MM.1S (cell line): Measurements from ENCODE around the gene LAMC3.

Experiments
- DNase-seq: peaks from one replicate; pipeline ENCODE4 v3.0.0-alpha.2; 2015
- H2AFZ ChIP-seq: fragments of 300-600 bp; sonication (generic); 2 replicates; pipeline ENCODE4 v1.6.0; 2016; ENCODE audit warnings: antibody characterized with exemption, low read length
- H3F3A ChIP-seq: fragments of 300-600 bp; sonication (generic); 2 replicates; pipeline ENCODE4 v1.6.1; 2016; ENCODE audit warnings: mild to moderate bottlenecking, antibody characterized with exemption, low read length, moderate library complexity, mixed read lengths; ENCODE audit not compliant: insufficient read depth
- H3K27ac ChIP-seq: fragments of 300-600 bp; sonication (generic); 2 replicates; pipeline ENCODE4 v1.5.1; 2016; ENCODE audit warnings: mild to moderate bottlenecking, low read length
- H3K27me3 ChIP-seq: fragments of 300-600 bp; sonication (generic); replicated peaks from 2 replicates; pipeline ENCODE4 v1.6.0; 2016; ENCODE audit warnings: low read length; ENCODE audit not compliant: insufficient read depth
- H3K36me3 ChIP-seq: fragments of 300-600 bp; sonication (generic); replicated peaks from 2 replicates; pipeline ENCODE4 v1.6.1; 2016; ENCODE audit warnings: mild to moderate bottlenecking, low read length, mixed read lengths; ENCODE audit not compliant: insufficient read depth
- H3K4me1 ChIP-seq: fragments of 300-600 bp; sonication (generic); 2 replicates; pipeline ENCODE4 v1.6.1; 2016; ENCODE audit warnings: low read length, mixed read lengths
- H3K4me2 ChIP-seq: fragments of 300-600 bp; sonication (generic); 2 replicates; pipeline ENCODE4 v1.6.0; 2016; ENCODE audit warnings: low read depth, low read length
- H3K4me3 ChIP-seq: fragments of 300-600 bp; sonication (generic); 2 replicates; pipeline ENCODE4 v1.5.1; 2016; ENCODE audit warnings: low read length, mixed read lengths
- H3K79me2 ChIP-seq: fragments of 300-600 bp; sonication (generic); 2 replicates; pipeline ENCODE4 v1.6.1; 2016; ENCODE audit warnings: mixed run types, low read length, mixed read lengths
- H3K9ac ChIP-seq: fragments of 300-600 bp; sonication (generic); 2 replicates; pipeline ENCODE4 v1.6.1; 2016; ENCODE audit warnings: low read length, mixed read lengths
- H3K9me2 ChIP-seq: fragments of 300-600 bp; sonication (generic); replicated peaks from 2 replicates; pipeline ENCODE4 v1.6.1; 2016; ENCODE audit warnings: mild to moderate bottlenecking, low read length, mixed read lengths; ENCODE audit not compliant: insufficient read depth
- H3K9me3 ChIP-seq: fragments of 300-600 bp; sonication (generic); replicated peaks from 2 replicates; pipeline ENCODE4 v1.6.1; 2016; ENCODE audit warnings: mild to moderate bottlenecking, low read length, mixed read lengths; ENCODE audit not compliant: insufficient read depth
- H4K20me1 ChIP-seq: fragments of 300-600 bp; sonication (generic); 2 replicates; pipeline ENCODE4 v1.6.1; 2016; ENCODE audit warnings: mild to moderate bottlenecking, low read length, moderate library complexity, mixed read lengths; ENCODE audit not compliant: insufficient read depth
- EZH2 ChIP-seq: fragments of 300-600 bp; sonication (generic); optimal IDR thresholded peaks from 2 replicates; pipeline ENCODE3; 2017; ENCODE audit warnings: low read depth, mild to moderate bottlenecking, antibody characterized with exemption, low read length, mixed read lengths
- EZH2phosphoT487 ChIP-seq: fragments of 300-600 bp; sonication (generic); IDR thresholded peaks from 2 replicates; pipeline ENCODE4 v1.6.1; 2018; ENCODE audit warnings: antibody characterized with exemption, low read length
- TF ChIP-seq, protein P1 (sequence below): fragments of 300-600 bp; sonication (generic); IDR thresholded peaks from 2 replicates; pipeline ENCODE4 v1.5.1; 2016; ENCODE audit warnings: antibody characterized with exemption, low read length, mixed read lengths

Gene LAMC3

DNA sequence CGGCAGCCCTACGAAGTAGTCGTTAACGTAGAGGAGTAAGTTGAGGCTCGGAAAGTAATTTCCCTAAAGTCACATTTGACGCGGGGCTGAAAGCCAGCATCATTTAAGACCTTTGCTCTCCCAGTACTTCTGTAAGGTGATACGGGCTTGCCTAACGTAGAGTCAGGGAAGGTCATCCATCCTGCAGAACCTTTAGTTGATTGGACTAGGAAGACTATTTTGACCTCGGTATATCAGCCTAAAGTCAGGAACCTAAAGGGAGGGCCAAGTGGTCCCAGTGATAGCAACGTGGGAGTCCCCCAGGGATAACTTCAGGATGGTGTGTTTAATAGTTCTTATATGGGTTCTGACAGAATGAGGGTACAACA, 117.1 kb downstream of the LAMC3 start:
- Histone ChIP-seq H3K9me3 (no peaks in the 10 kb centered on the region), H3K4me3 (peak overlapping the region; percentile 88), H4K20me1 (no peaks in the 10 kb centered on the region), H2AFZ (peak overlapping the region; percentile 44), H3K4me1 (peaks cover 8% of the 10 kb centered on the region; the same call in 1 of the 2 replicates), H3F3A (no peaks in the 10 kb centered on the region), H3K36me3 (peaks cover 11% of the 10 kb centered on the region; the same call in 1 of the 2 replicates), H3K27ac (peak overlapping the region; percentile 52), H3K4me2 (peak overlapping the region; percentile 94), H3K9ac (peak overlapping the region; percentile 96), H3K9me2 (no peaks in the 10 kb centered on the region), H3K27me3 (no peaks in the 10 kb centered on the region; the same call in 1 of the 2 replicates), H3K79me2 (peaks cover 37% of the 10 kb centered on the region)
- TF ChIP-seq, protein P1, sequence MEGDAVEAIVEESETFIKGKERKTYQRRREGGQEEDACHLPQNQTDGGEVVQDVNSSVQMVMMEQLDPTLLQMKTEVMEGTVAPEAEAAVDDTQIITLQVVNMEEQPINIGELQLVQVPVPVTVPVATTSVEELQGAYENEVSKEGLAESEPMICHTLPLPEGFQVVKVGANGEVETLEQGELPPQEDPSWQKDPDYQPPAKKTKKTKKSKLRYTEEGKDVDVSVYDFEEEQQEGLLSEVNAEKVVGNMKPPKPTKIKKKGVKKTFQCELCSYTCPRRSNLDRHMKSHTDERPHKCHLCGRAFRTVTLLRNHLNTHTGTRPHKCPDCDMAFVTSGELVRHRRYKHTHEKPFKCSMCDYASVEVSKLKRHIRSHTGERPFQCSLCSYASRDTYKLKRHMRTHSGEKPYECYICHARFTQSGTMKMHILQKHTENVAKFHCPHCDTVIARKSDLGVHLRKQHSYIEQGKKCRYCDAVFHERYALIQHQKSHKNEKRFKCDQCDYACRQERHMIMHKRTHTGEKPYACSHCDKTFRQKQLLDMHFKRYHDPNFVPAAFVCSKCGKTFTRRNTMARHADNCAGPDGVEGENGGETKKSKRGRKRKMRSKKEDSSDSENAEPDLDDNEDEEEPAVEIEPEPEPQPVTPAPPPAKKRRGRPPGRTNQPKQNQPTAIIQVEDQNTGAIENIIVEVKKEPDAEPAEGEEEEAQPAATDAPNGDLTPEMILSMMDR, result no peak
- no peak for TF ChIP-seq EZH2
- TF ChIP-seq EZH2phosphoT487, result no peak
- no peak for DNase-seq

DNA sequence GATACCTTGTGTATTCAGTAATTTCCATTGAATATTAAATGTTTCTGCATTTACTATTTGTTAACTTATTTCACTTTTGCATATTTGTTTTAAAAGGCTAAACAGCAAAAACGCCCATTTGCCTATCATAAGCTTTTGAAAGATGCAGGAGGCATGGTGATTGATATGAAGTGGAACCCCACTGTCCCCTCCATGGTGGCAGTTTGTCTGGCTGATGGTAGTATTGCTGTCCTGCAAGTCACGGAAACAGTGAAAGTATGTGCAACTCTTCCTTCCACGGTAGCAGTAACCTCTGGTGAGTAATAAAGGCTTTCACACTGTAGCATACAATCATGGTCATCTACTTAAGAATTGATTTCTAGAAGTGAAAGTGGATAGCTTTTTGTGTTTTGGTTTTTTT, 120.2 kb downstream of the LAMC3 start:
- no peak overlapping the region for H3K4me3 ChIP-seq
- H3K79me2 ChIP-seq, result peaks cover 37% of the 10 kb centered on the region
- no peaks in the 10 kb centered on the region for H3K9me2 ChIP-seq
- peaks cover 8% of the 10 kb centered on the region; the same call in 1 of the 2 replicates for H3K4me1 ChIP-seq
- H3K27me3 ChIP-seq, result no peaks in the 10 kb centered on the region
- no peaks in the 10 kb centered on the region for H3F3A ChIP-seq
- H3K9ac ChIP-seq, result no peak overlapping the region
- no peak overlapping the region for H3K27ac ChIP-seq
- no peaks in the 10 kb centered on the region for H3K9me3 ChIP-seq
- no peaks in the 10 kb centered on the region for H4K20me1 ChIP-seq
- H3K4me2 ChIP-seq, result no peak overlapping the region
- H3K36me3 ChIP-seq, result peaks cover 13% of the 10 kb centered on the region; the same call in 1 of the 2 replicates
- DNase-seq, result no peak
- no peak overlapping the region for H2AFZ ChIP-seq
- TF ChIP-seq, protein P1, result no peak
- no peak for TF ChIP-seq EZH2
- TF ChIP-seq EZH2phosphoT487, result no peak

DNA sequence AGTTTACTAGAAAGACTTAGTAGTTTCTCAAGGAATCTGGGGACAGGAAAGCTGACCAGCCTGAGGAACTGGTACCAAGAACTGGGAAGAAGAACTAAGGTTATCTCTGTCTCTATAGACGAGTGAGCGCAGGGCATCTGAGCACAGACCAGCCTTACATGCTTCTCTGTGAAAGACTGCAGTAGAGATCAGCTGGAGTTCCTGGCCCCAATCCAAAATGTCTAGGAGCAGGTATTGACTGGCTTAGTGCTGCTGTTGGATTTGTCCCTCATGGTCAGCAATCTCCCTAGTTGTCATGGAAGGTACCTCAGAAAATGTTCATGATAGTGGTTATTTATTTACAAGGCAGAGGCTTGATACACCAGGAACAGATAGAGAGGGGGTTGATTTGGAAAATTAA, 129.7 kb downstream of the LAMC3 start:
- Histone ChIP-seq H3K79me2 (no peaks in the 10 kb centered on the region), H3K4me3 (no peak overlapping the region), H3K36me3 (peaks cover 7% of the 10 kb centered on the region; the same call in 1 of the 2 replicates), H3K4me1 (no peaks in the 10 kb centered on the region), H4K20me1 (no peaks in the 10 kb centered on the region), H3K9me3 (no peaks in the 10 kb centered on the region), H3K4me2 (no peak overlapping the region), H3K27ac (no peak overlapping the region), H3K9me2 (no peaks in the 10 kb centered on the region), H2AFZ (no peak overlapping the region), H3F3A (no peaks in the 10 kb centered on the region), H3K9ac (no peak overlapping the region), H3K27me3 (no peaks in the 10 kb centered on the region)
- TF ChIP-seq EZH2, result no peak
- no peak for TF ChIP-seq EZH2phosphoT487
- TF ChIP-seq, protein P1, result no peak
- no peak for DNase-seq
